GM15510 (cell line): Measurements from ENCODE around the gene ADPRM.

Experiments used
- POLR2A ChIP-seq: IDR thresholded peaks from 3 replicates; pipeline ENCODE4 v1.6.1; 2011; ENCODE audit warnings: borderline replicate concordance; ENCODE audit not compliant: insufficient read length; ENCODE audit errors: extremely low read depth

ADPRM gene

GRCh38 chr17:10683853-10684252 lies 13.5 kb upstream of the ADPRM start:
- no peak for TF ChIP-seq POLR2A

GRCh38 chr17:10687499-10687898 lies 9.9 kb upstream of the ADPRM start:
- TF ChIP-seq POLR2A = no peak

- TF ChIP-seq POLR2A = no peak
Measured at GRCh38 chr17:10698096-10698818, 863 bp downstream of the ADPRM start.

GRCh38 chr17:10699856-10700255 lies 2.5 kb downstream of the ADPRM start:
- TF ChIP-seq POLR2A = no peak

- TF ChIP-seq POLR2A = no peak
Measured at GRCh38 chr17:10702574-10702973, 5.2 kb downstream of the ADPRM start.

GRCh38 chr17:10705727-10706126 lies 8.3 kb downstream of the ADPRM start:
- no peak for TF ChIP-seq POLR2A

- TF ChIP-seq POLR2A = no peak
Measured at GRCh38 chr17:10713318-10713717, 15.9 kb downstream of the ADPRM start.

- no peak for TF ChIP-seq POLR2A
Measured at GRCh38 chr17:10716218-10716617, 18.8 kb downstream of the ADPRM start.

- no peak for TF ChIP-seq POLR2A
Measured at GRCh38 chr17:10718547-10718946, 21.2 kb downstream of the ADPRM start.

GRCh38 chr17:10724546-10725195 lies 27.3 kb downstream of the ADPRM start:
- TF ChIP-seq POLR2A = no peak

- no peak for TF ChIP-seq POLR2A
Measured at GRCh38 chr17:10725262-10725661, 27.9 kb downstream of the ADPRM start.

GRCh38 chr17:10726196-10726595 lies 28.8 kb downstream of the ADPRM start:
- no peak for TF ChIP-seq POLR2A

- no peak for TF ChIP-seq POLR2A
Measured at GRCh38 chr17:10727192-10727591, 29.8 kb downstream of the ADPRM start.

- no peak for TF ChIP-seq POLR2A
Measured at GRCh38 chr17:10728331-10728892, 31.0 kb downstream of the ADPRM start.

GRCh38 chr17:10729334-10730193 lies 32.2 kb downstream of the ADPRM start, which contains the start of gene TMEM220:
Gene TMEM220, minus strand, starts transcription at chr17:10730023. Its CDS starts 172 bp downstream, at chr17:10729851.
- peak; percentile 45 for TF ChIP-seq POLR2A
